GM18861 (cell line): ENCODE results near the gene MATN3.

Experiments used
- ATAC-seq: cut with Tn5 transposase; IDR thresholded peaks from one replicate; pipeline ENCODE4 v1.9.1; 2021; ENCODE audit not compliant: unreplicated experiment

Gene MATN3

DNA sequence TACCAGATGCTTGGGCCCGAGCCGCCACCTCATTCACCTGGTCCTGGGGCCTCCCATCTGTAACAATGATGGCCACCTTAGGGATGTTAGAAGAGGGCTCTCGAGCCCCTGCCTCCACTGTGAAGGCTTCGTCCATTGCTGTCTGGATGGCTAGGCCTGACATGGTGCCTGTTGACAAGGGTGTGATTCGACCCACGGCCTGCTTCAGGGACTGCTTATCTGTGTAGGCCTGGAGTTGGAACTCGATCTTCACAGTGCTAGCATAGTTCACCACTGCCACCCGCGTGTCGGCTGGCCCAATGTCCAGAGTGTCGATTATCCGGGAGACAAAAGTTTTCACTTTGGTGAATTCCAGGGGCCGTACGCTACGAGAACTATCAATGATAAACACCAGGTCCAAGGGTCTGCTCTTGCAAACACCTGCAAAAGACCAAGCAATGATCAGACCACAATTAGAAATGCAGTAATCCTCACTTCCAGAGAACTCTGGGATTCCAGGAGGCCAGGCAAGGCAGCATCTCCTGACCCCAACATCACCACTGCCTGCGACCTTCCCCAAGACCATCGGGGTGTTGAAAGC, 6.5 kb downstream of the MATN3 start:
- no peak for ATAC-seq

GRCh38 chr2:20005067-20005627, 7.3 kb downstream of the MATN3 start:
- no peak for ATAC-seq

DNA sequence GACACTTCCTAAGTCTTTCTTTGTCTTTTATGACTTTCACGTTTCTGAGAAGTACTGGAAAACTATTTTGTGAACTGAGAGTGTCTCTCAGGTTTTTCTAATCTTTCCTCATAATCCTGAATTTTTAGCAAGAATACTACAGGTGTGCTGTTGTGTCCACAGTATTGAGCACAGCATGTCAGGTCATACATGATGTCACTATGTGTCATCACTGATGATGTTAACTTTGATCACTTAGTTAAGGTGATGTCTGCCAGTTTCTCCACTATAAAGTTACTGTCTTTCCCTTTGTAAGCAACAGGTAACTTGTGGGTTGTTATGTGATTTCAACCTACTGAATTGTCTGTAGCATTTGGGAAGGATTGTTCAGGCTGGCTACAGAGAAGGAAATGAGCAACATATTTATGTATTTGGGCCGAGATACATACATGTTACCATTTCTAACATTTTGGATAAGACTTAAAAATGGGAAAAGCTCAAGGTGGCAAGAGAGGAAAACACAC, 11.1 kb downstream of the MATN3 start:
- no peak for ATAC-seq

DNA sequence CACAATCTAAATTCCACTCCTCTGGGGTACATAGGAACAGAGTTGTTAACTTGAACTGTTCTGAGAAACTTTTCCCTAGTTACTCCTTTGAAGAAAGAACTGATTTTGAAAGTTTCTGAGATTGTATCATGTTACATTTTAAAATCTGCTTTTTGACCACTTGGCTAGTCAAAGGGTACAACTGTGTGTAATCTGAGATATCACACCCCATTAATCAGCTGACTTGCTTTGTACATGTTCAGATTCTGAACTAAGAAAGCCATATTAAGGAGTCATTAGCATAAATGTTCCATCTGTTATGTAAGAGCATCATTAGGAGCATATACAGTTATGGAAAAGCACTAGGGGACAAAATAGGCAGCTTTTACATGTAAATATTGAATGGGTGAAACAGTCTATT, 18.7 kb downstream of the MATN3 start:
- no peak for ATAC-seq

DNA sequence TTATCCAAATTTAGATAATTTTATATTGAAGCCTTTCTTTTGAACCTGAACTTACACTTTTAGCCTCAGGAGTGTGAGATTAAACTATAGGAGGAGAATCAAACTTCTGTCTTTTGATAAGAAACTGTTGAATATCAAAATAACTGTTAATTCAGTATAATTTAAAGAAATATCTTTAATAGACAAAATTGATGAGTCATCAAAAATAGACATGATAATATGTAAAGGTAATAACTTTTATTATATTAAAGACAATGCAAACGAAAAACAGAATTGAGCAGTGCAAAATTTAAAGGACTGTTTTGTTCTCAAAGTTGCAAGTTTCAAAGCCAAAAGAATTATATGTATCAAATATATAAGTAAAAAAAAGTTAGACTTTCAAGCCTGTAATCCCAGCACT, 20.6 kb downstream of the MATN3 start:
- no peak for ATAC-seq

GRCh38 chr2:19990416-19990728, 22.1 kb downstream of the MATN3 start:
- no peak for ATAC-seq

- peak; percentile 87 for ATAC-seq
These were observed 22.6 kb downstream of the MATN3 start, which contains the start of gene WDR35 for GRCh38 chr2:19989667-19990415. WDR35 (minus strand) TSS chr2:19990105; CDS start chr2:19990015, 90 bp downstream.

GRCh38 chr2:19989342-19989666, 23.2 kb downstream of the MATN3 start:
- ATAC-seq, result no peak

DNA sequence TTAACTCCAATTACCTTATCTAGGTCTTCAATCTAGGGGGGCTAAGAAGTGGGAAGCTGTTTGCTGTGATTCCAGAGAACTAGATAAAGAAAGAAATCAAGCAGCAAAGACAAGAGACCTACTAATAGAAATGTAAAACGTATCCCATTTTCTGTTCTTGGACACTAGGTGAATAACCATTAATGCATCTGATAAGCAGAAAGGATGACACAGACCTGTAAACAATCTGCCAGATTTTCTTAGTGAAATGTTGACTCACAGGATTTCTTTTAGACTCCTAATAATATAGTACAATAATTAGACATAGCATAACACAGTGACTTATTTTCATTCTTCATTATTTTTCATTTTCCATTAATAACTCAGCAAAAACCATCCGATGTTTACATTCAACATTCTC, 23.9 kb downstream of the MATN3 start:
- no peak for ATAC-seq

- peak; percentile 81 for ATAC-seq
These were observed 24.5 kb downstream of the MATN3 start for GRCh38 chr2:19987936-19988335.

DNA sequence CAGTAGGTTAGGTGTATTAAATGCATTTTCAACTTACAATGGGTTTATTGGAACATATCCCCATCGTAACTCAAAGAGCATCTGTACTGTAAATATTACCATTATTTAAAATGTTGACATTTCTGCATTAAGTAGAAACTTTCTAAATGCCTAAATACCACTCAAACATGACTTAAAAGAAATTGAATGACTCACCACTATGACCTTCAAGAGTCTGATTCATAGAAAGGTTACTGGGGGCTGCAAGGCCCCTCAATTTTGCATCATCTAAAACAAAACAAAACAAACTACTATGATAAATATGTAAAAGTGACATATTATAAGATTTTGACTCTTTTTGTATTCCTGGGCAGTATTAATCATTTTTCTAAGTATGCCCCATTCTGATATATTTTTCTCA, 30.2 kb downstream of the MATN3 start:
- no peak for ATAC-seq

GRCh38 chr2:19979932-19980331, 32.5 kb downstream of the MATN3 start:
- ATAC-seq, result no peak

DNA sequence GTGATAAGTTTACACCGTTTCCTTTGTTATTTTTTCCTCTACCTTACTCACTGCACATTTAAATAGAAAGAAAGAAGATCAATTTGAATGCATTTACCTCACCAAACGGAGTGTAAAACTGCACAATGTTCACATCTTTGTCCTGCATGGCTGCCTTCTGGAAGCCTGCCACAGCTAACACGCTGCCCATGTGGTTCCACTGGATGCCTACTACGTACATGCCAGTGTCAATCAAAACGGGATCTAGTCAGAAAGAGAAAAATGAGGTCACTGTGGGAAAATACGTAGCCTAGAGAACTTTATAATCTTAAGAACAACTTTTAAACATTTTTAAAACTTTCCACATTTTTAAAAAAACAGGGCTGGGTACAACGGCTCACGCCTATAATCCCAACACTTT, 39.0 kb downstream of the MATN3 start:
- ATAC-seq, result no peak

- ATAC-seq, result no peak
These were observed 40.8 kb downstream of the MATN3 start for GRCh38 chr2:19971691-19972090.

GRCh38 chr2:19963386-19963785, 49.1 kb downstream of the MATN3 start:
- ATAC-seq, result no peak

GRCh38 chr2:19955544-19956422, 56.7 kb downstream of the MATN3 start:
- peak; percentile 98 for ATAC-seq

- ATAC-seq, result no peak
These were observed 63.4 kb downstream of the MATN3 start for GRCh38 chr2:19949071-19949470.

GRCh38 chr2:19947184-19947940, 65.1 kb downstream of the MATN3 start:
- no peak for ATAC-seq

DNA sequence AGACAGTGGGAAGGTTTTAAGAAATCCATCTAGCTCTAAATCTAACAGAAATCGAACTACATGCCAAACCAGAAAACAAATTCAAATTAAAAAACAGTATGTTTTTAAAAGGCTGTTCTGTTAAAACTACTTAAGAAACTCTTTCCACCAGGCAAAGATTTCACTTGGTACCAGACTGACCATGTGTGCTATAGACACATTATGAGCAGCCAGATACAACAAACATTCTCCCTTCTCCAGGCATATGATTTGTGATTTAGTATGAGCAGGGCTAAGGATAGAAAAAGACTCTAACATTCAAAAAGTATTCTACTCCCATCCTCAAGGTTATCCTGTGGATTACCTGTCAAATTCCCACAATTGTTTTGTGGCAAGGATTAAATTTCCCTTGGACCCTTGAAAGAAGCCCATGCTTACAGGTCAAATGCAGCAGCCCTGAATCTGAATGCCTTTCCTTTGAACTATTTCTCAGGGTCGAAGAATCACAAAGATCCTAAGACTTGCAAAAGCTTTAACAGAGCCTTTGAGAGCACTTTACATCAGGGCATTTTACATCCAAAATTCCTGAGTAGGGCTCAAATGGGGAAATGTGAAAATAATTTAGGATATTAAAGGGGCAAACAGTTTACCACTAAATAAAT, 68.1 kb downstream of the MATN3 start:
- ATAC-seq, result no peak

GRCh38 chr2:19943189-19943588, 69.3 kb downstream of the MATN3 start:
- no peak for ATAC-seq
